Renal cortex interstitium (tissue), 15 donors: ENCODE data around the gene UBA3. TPM values are rescaled to one million over a fixed set of nuclear protein-coding genes. Genes with fewer than 3 reads are reported as not detected.
A peak's percentile ranks its signal among the peaks of the same experiment; 100 is the strongest.

ENCODE experiments used
- DNase-seq, 11 donors: peaks; one replicate each; pipeline ENCODE4 v3.0.0-alpha.2; 2013; ENCODE audit warnings: low read depth in 9 of 11, low spot score in 4 of 11; ENCODE audit errors: extremely low read depth in 1 of 11
- long read RNA-seq, 16 experiments: transcript quantifications; one replicate each; lab custom pipeline, GENCODE V29; 2026
- polyA plus RNA-seq, 3 donors: library from polyadenylated mRNA; unstranded; fragments of 120-200 nt; gene quantifications; one replicate each; pipeline ENCODE4 v1.2.1, GENCODE V29; 2013; ENCODE audit not compliant: insufficient read length in 3 of 3

Gene UBA3
- 10 to 100 TPM; 67.2 to 78.5 (median 76.8) TPM for polyA plus RNA-seq
- long read RNA-seq, donor 1, transcript UBA3-202 (18 exons, 2,154 nt), result major isoform, 7 of 44 reads
- long read RNA-seq, donor 1, partial matches to known transcripts, result 34 of 44 reads
- long read RNA-seq, donor 1, other reads (novel, unspliced or antisense), result 0 of 44 reads
- long read RNA-seq, donor 2, transcript UBA3-202 (18 exons, 2,154 nt), result major isoform, 5 of 21 reads
- long read RNA-seq, donor 2, partial matches to known transcripts, result 15 of 21 reads
- long read RNA-seq, donor 2, other reads (novel, unspliced or antisense), result 0 of 21 reads
- long read RNA-seq, donor 3, transcript UBA3-201 (17 exons, 2,112 nt), result minor isoform, 8 of 62 reads
- long read RNA-seq, donor 3, transcript UBA3-202 (18 exons, 2,154 nt), result major isoform, 15 of 62 reads
- long read RNA-seq, donor 3, partial matches to known transcripts, result 37 of 62 reads
- long read RNA-seq, donor 3, other reads (novel, unspliced or antisense), result 0 of 62 reads
- long read RNA-seq, donor 4, transcript UBA3-202 (18 exons, 2,154 nt), result major isoform, 9 of 34 reads
- long read RNA-seq, donor 4, partial matches to known transcripts, result 21 of 34 reads
- long read RNA-seq, donor 4, other reads (novel, unspliced or antisense), result 0 of 34 reads
- long read RNA-seq, donor 5, result 0 reads
- long read RNA-seq, donor 6, transcript UBA3-202 (18 exons, 2,154 nt), result major isoform, 6 of 45 reads
- long read RNA-seq, donor 6, partial matches to known transcripts, result 35 of 45 reads
- long read RNA-seq, donor 6, other reads (novel, unspliced or antisense), result 0 of 45 reads
- long read RNA-seq, donor 7, transcript UBA3-202 (18 exons, 2,154 nt), result major isoform, 12 of 52 reads
- long read RNA-seq, donor 7, partial matches to known transcripts, result 34 of 52 reads
- long read RNA-seq, donor 7, other reads (novel, unspliced or antisense), result 0 of 52 reads
- long read RNA-seq, donor 8, transcript UBA3-201 (17 exons, 2,112 nt), result minor isoform, 6 of 80 reads
- long read RNA-seq, donor 8, transcript UBA3-202 (18 exons, 2,154 nt), result major isoform, 13 of 80 reads
- long read RNA-seq, donor 8, partial matches to known transcripts, result 55 of 80 reads
- long read RNA-seq, donor 8, other reads (novel, unspliced or antisense), result 0 of 80 reads
- long read RNA-seq, donor 9, transcript UBA3-201 (17 exons, 2,112 nt), result minor isoform, 5 of 13 reads
- long read RNA-seq, donor 9, transcript UBA3-202 (18 exons, 2,154 nt), result major isoform, 6 of 13 reads
- long read RNA-seq, donor 9, partial matches to known transcripts, result 0 of 13 reads
- long read RNA-seq, donor 9, other reads (novel, unspliced or antisense), result 0 of 13 reads
- long read RNA-seq, donor 10, transcript UBA3-202 (18 exons, 2,154 nt), result major isoform, 10 of 17 reads
- long read RNA-seq, donor 10, transcript UBA3-201 (17 exons, 2,112 nt), result minor isoform, 6 of 17 reads
- long read RNA-seq, donor 10, partial matches to known transcripts, result 0 of 17 reads
- long read RNA-seq, donor 10, other reads (novel, unspliced or antisense), result 0 of 17 reads
- long read RNA-seq, donor 11, transcript UBA3-202 (18 exons, 2,154 nt), result major isoform, 11 of 27 reads
- long read RNA-seq, donor 11, partial matches to known transcripts, result 14 of 27 reads
- long read RNA-seq, donor 11, other reads (novel, unspliced or antisense), result 0 of 27 reads
- long read RNA-seq, donor 12, transcript UBA3-202 (18 exons, 2,154 nt), result major isoform, 6 of 7 reads
- long read RNA-seq, donor 12, partial matches to known transcripts, result 0 of 7 reads
- long read RNA-seq, donor 12, other reads (novel, unspliced or antisense), result 0 of 7 reads
- long read RNA-seq, donor 13, transcript UBA3-201 (17 exons, 2,112 nt), result minor isoform, 5 of 70 reads
- long read RNA-seq, donor 13, transcript UBA3-202 (18 exons, 2,154 nt), result major isoform, 15 of 70 reads
- long read RNA-seq, donor 13, partial matches to known transcripts, result 49 of 70 reads
- long read RNA-seq, donor 13, other reads (novel, unspliced or antisense), result 0 of 70 reads
- long read RNA-seq, donor 14, transcript UBA3-202 (18 exons, 2,154 nt), result major isoform, 7 of 25 reads
- long read RNA-seq, donor 14, partial matches to known transcripts, result 16 of 25 reads
- long read RNA-seq, donor 14, other reads (novel, unspliced or antisense), result 0 of 25 reads
- long read RNA-seq, donor 15, partial matches to known transcripts, result 0 of 5 reads
- long read RNA-seq, donor 15, other reads (novel, unspliced or antisense), result 0 of 5 reads
- long read RNA-seq, donor 16, transcript UBA3-201 (17 exons, 2,112 nt), result minor isoform, 12 of 51 reads
- long read RNA-seq, donor 16, transcript UBA3-202 (18 exons, 2,154 nt), result major isoform, 31 of 51 reads
- long read RNA-seq, donor 16, partial matches to known transcripts, result 0 of 51 reads
- long read RNA-seq, donor 16, other reads (novel, unspliced or antisense), result 5 of 51 reads

DNA sequence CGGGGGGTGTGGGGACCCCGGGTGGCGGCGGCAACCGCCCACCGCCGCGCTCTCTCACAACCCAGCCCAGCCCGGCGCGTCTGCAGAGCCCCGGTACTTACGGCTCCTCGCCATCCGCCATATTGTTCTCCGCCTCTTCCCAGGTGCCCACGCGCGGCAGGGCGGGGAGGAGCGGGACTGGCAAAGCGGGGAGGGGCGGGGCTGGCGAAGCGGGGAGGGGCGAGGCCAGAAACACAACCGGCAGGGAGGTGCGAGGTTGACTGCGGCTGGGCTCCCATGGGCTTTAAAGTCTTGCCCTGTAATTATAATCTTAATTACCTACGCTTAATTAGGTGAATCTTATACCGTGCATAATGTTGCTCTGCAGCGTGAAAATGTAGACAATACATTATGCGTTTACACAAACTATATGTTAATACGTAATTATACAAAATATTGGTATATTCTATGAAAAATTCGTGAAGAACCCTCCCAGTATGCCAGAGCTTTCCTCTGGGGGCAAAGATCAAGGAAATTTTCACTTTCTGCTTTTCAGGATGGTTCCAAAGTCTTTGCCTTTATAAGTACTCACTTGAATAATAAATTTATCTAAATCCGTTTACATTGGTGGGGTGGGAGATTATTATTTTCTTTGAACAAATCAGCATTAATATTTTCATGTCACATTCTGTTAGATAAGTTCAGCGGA lies at the start of gene UBA3:
Gene UBA3 (minus strand): TSS at position 133 of the 688 bp plus-strand sequence. CDS start 12 bp downstream, at position 121.
- DNase-seq, result peak in 9 of 11 donors; percentile 67 to 86 (median 82)

DNA sequence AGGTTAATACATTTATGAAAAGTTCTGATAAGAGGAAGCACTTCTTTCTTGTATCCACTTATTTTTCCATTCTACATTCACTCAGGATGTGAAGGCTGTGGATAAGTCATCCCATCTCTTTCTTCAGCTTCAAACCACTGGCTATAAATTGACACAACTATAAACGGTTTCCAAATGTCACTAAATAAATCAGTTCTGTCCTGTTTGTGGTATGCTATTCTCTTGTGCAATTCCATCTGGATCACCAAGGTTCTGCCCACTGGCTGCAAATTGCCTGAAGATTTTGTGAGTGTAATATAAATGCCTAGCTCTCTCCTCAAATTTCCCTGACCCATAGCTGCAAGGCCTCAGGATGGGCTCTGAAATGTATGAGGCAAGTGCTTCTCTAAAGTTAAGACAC lies 49.4 kb upstream of the UBA3 start:
- DNase-seq, result no peak

DNA sequence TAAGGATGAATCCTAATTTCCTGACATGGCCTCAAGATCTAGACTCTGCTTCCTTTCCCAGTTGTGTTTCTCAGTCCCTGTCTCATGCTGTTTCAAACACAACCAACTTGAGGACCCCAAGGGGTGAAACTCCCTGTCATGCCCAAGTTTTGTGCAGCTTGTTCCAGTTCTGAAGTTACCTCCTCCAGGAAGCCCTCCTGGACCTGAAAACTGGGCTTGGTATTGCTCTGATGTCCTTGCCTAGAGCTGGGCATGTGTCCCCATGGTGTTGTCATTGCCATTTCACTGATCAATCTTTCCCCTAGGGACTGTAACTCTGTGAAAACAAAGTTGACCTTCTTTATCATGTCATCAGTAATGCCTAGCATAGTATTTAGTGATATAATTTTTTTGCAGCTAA lies 48.3 kb upstream of the UBA3 start:
- DNase-seq, result no peak

DNA sequence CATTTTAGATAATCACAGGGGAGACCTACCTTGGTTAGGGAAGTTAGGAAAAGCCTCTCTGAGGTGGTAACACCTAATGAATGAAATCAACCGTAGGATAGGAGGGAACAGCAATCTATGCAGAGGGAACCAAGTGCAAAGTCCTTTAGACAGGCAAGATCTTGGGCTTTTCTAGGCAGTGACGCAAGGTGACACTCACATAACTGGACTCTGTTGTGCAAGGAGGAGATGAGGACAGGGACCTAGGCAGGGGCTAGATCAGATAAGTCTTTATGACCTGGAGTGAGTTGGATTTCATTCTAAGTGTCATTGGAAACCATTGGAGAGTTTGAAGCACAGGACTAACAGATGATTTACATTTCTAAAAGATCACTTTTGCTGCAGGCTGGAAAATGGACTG lies 46.8 kb upstream of the UBA3 start:
- DNase-seq, result no peak

DNA sequence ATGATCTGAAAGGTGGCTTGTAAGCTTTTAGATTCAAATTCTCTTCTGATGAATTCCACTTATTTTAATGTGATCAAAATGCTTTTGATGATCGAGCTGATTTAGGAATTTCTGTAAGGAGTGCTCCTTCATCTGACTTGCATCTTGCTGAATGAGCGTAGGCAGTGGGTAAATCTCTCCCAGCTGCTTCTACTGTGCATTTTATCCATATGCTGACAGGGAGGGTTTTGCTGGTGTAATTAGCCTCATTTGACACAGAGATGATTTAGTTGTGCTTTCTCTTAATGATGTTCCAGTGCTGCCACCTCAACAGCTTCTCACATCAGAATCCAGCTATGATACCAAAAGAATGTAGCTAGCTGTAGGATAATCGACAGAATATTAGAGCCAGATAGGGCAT lies 46.1 kb upstream of the UBA3 start:
- DNase-seq, result no peak

DNA sequence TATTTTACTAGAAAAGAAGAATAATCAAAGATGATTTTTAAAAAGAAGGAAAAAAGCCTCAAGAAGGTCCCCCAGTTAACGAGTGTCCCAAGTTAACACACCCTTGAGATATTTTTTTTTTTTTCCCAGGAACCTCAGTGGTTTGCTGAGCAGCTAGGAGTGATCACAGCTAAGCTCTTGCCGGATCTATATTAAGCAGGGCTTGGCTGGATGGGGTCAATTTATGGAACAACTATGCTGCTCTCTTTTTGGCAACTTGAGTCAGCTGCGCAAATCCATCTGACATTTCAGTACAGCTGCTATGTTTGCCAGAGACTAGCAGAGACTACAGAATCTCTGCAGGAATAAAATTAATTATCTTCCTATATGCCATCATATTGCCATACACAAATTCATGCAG lies 42.2 kb upstream of the UBA3 start, which contains the start of gene LMOD3:
Gene LMOD3 (minus strand): TSS at position 193 of the 400 bp plus-strand sequence. CDS start 209 bp downstream, outside the sequence.
- DNase-seq, result no peak

DNA sequence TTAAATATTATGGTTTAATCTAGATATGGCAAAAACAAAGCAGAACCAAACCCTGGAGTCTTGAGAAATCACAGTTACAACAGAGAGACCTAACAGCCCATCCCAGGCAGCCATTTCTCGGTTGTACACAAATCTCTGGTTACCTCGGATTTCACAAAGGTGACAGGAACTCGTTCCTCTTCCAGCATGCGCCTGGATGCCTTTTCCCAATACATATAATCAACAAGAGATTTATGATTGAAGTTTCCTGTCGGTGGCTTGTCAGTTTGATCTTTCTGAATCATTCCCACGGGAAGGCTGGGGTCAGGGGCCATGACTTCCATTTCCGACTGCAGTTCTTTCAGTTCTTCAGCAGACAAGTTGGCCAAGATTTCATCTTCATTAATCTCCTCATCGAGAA lies 41.8 kb upstream of the UBA3 start:
- DNase-seq, result no peak

DNA sequence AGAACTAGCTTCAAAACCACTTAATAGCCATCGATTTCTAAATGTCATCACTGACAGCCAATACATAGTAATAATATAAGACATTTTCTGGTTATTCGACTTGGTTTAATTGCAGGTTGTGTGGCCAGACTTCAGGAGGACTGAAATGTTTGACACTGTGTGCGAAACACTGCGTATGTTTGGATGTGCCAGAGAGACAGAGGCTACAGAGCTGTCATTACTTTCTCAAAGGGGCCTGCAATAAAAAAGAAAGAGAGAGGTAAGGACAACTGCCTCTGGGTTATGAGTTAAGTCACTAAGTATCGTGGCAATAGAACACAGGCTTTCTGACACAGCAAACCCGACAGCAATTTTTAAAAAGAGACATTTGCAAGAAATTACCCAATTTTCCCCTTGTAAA lies 41.3 kb upstream of the UBA3 start:
- no peak for DNase-seq

DNA sequence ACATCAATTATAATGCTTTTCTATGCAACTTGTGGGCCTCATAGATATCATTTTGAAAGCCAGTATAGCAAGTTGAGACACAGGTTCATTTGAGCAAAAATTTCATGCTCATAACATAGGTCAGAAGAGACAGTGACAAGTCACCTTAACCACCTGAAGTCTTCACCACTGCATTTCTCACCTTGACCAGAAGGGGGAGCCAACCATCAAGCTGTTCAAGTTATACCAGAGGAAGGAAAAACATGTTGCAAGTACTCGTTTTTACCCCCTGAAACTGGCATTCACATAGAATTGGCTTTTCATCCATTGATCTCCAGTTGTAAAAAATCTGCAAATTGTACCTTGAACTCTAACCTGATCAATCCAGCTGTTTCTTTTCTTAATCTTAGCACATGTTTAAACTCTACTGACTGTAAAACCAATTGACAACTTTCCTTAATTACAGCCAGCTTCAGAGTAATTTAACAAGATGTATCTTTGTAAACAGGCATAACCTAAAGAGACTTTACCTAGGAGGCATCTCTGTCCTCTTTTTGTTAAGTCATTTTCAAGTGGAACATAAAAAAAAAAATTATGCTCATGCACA lies 40.8 kb upstream of the UBA3 start:
- DNase-seq, result peak; percentile 49 to 71 (median 55)

DNA sequence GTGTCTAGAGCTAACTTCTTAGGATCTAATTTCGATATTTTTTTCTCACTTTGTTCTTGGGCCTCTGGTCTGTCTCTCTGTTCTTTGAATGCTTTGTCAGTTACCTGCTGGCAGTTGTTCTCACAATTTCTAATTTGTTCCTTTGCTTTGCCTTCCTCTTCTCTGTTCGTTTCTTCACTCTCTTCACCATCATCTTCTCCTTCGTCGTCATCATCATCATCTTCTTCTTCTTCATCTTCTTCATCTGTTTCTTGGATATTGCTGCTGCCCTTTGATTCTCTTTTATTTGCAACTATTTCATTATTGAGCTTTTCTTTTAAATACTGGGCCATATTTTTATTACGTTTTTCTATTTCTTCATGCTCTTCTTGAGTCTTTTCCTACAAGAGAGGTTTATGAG lies 39.5 kb upstream of the UBA3 start:
- no peak for DNase-seq

DNA sequence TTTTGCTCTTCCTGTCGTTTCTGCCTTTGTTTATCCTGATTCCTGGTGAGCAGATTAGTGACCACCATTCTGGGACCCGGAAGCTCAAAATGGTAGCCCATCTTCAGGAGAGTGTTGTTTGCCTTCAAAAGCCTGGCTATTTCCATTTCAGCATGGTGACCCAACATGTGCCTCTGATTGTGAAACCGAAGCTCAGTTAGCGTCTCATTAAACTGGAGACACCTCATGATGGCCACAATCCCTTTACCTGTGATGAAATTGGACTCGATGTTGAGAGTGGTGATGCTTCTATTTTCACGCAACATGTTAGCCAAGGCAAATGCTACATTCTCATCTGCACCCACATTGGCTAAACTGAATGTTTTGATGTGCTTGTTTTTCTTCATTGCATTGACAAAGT lies 39.0 kb upstream of the UBA3 start:
- DNase-seq, result no peak

DNA sequence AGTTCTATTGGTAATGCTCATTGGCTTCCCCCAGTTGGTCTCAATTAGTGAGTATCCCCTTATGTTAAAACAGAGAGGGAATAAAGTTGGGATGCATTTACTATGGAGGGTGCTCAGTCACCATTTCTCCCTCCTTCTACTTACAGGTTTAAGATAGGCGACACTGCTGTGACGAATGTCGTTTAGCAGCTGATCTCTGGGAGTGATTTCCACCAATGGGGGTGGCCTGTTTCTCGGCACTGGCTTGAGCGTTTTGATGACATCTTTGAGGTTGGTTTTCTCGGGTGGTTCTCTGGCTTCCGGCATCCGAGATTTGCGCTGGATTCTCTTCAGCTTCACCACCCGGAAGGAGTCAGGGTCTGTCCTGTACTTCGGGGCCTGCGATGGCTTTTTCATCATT lies 38.4 kb upstream of the UBA3 start:
- no peak for DNase-seq

DNA sequence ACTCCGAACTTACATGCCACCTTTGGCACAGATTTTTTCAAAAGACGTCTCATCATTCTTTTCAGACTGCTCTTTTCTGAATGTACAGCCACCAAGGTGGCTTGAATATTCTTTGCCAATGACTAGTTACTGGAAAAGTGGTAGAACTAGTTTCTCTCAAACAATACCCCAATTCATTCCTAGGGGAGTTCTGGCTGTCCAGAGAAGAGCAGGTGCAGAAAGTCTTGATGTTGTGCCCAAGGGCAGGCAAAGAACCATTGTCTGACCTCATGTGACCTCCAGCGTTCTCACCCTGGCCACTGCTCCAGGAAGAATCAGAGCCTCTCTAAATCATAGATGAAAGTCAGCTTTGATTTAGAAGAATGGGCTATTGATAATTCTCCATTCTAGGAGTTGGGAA lies 36.7 kb upstream of the UBA3 start:
- DNase-seq, result no peak

DNA sequence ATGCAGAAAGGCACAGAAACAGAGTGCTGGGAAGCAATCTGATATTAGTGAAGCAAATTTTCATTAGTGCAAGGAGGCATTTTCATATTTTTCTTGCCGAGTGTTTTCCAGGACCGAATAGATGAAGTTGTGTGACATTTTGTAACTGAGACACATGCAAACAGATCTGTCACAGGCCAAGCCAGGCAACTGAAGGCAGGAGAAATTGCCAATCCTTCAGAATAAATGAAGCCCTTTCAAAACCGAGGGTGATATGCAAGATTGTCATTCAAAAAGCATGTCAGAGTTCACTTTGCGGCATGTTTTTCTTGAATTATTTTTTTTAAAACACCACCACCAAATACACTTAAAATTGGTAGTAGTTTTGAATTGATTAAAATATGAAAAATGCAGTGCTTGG lies 36.0 kb upstream of the UBA3 start:
- no peak for DNase-seq

DNA sequence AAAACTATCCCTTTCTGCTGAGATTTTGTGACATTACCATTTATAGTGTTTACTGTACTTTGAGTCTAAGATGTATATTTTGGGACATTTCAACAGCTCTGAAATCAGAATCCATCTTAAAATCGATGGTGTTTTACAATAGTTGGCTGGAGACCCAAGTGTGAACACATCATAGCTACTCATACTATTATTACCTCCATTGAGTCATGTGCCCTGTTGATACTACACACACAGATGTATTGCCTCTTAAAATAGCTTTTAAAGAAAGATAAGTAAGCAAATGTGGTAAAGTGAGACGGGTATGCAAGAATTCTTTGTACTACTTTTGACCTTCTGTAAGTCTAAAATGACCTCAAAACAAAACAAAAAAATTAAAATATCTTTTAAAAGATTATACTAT lies 35.6 kb upstream of the UBA3 start:
- DNase-seq, result no peak

DNA sequence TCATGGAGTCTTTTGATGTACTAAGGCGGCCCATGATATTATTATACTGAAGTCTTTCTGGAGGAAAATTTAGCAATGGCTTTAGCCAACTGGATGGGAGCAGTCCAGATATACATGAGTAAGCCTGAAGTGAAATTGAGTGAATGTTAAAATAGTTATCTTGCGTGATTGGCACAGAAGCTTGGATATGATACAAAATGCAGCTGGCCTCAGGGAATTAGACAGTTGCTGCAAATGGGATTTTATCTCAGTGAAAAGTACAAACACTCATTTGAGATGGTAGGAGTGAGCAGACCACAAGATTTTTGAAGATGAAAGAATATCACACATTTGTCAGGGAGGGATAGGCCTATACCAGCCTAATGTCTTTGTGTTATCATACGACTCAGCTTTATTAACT lies 33.4 kb upstream of the UBA3 start:
- DNase-seq, result no peak
